B cell (primary cell): ENCODE data around the gene DNAH2. TPM values are rescaled to one million over a fixed set of nuclear protein-coding genes. Genes with fewer than 3 reads are reported as not detected.
A peak's percentile ranks its signal among the peaks of the same experiment; 100 is the strongest.

Source experiments
- ATAC-seq: fragments of 200-7000 bp; cut with Tn5 transposase; one replicate; pipeline ENCODE4 v1.10.0; 2021; ENCODE audit warnings: low read depth, mild to moderate bottlenecking, moderate number of reproducible peaks, moderate library complexity
- CTCF ChIA-PET: fragments of 350-600 bp; sonication (Branson Sonifier 250); formaldehyde crosslinking; loops from one replicate; lab custom pipeline; 2021; ENCODE audit warnings: antibody characterized with exemption, inconsistent platforms; lab: Charles Lee
- POLR2A ChIA-PET: fragments of 350-600 bp; sonication (Branson Sonifier 250); formaldehyde crosslinking; loops from one replicate; lab custom pipeline; 2021; ENCODE audit warnings: antibody characterized with exemption; lab: Charles Lee
- DNase-seq: peaks from one replicate; pipeline ENCODE4 v3.0.0; 2013
- H2AFZ ChIP-seq: 2 replicates; pipeline ENCODE4 v1.6.1; 2012; ENCODE audit warnings: mild to moderate bottlenecking, low read depth, low read length; ENCODE audit not compliant: insufficient read depth, poor library complexity, severe bottlenecking
- H3K27ac ChIP-seq, 2 donors: 1 replicate in 1 of 2; 2 replicates in 1 of 2; pipeline ENCODE4 v1.5.1; 2012 to 2013; ENCODE audit warnings: low read length in 2 of 2, mild to moderate bottlenecking in 2 of 2, moderate library complexity in 1 of 2
- H3K27me3 ChIP-seq, 4 experiments: fragments of 200-600 bp in 1 of 4; sonication (generic) in 1 of 4; replicated peaks in 1 of 4; 1 replicate in 2 of 4; 2 replicates in 2 of 4; pipeline versions ENCODE4 v1.6.1 to v1.7.0; 2013 to 2016; ENCODE audit warnings: low read length in 3 of 4, mild to moderate bottlenecking in 2 of 4, mixed read lengths in 1 of 4, moderate library complexity in 1 of 4; ENCODE audit not compliant: insufficient read depth in 4 of 4, control insufficient read depth in 3 of 4; ENCODE audit errors: control extremely low read depth in 1 of 4
- H3K36me3 ChIP-seq, 2 experiments: replicated peaks in 1 of 2; 1 replicate in 1 of 2; 2 replicates in 1 of 2; pipeline versions ENCODE4 v1.6.1 to v1.7.1; 2013; ENCODE audit warnings: low read length in 1 of 2; ENCODE audit not compliant: insufficient read depth in 2 of 2, control insufficient read depth in 1 of 2; ENCODE audit errors: control extremely low read depth in 1 of 2, extremely low read depth in 1 of 2
- H3K4me1 ChIP-seq, 2 donors: fragments of 200-600 bp in 1 of 2; sonication (generic) in 1 of 2; 1 replicate in 1 of 2; 2 replicates in 1 of 2; pipeline versions ENCODE4 v1.5.1 to v1.6.1; 2013 to 2017; ENCODE audit warnings: low read length in 2 of 2; ENCODE audit not compliant: control insufficient read depth in 2 of 2, insufficient read depth in 2 of 2
- H3K4me2 ChIP-seq: replicated peaks from 2 replicates; pipeline ENCODE3; 2012; ENCODE audit warnings: mild to moderate bottlenecking, low read depth, low read length; ENCODE audit not compliant: poor library complexity, severe bottlenecking
- H3K4me3 ChIP-seq, 5 experiments: fragments of 200-600 bp in 1 of 5; sonication (generic) in 1 of 5; 1 replicate in 3 of 5; 2 replicates in 2 of 5; pipeline versions ENCODE4 v1.5.1 to v1.7.0; 2011 to 2016; ENCODE audit warnings: low read length in 4 of 5, mild to moderate bottlenecking in 4 of 5, low read depth in 2 of 5, control low read depth in 1 of 5, moderate library complexity in 1 of 5; ENCODE audit not compliant: insufficient read depth in 1 of 5; ENCODE audit errors: control extremely low read depth in 1 of 5, extremely low read depth in 1 of 5
- H3K79me2 ChIP-seq: fragments of 200-600 bp; sonication (generic); one replicate; pipeline ENCODE4 v1.6.0; 2016; ENCODE audit warnings: low read length; ENCODE audit not compliant: control insufficient read depth, insufficient read depth
- H3K9ac ChIP-seq: fragments of 200-600 bp; sonication (generic); 2 replicates; pipeline ENCODE4 v1.6.1; 2017; ENCODE audit warnings: mild to moderate bottlenecking, low read length, moderate library complexity
- H3K9me3 ChIP-seq, 3 donors: one replicate each; pipeline versions ENCODE4 v1.6.1 to v1.7.1; 2013; ENCODE audit warnings: low read length in 2 of 3; ENCODE audit not compliant: control insufficient read depth in 2 of 3, insufficient read depth in 1 of 3; ENCODE audit errors: control extremely low read depth in 1 of 3
- H4K20me1 ChIP-seq: 2 replicates; pipeline ENCODE4 v1.6.0; 2012; ENCODE audit warnings: mild to moderate bottlenecking, low read length; ENCODE audit not compliant: insufficient read depth, control insufficient read depth, poor library complexity, severe bottlenecking
- H3K27ac Mint-ChIP-seq: one replicate; pipeline ENCODE4 v1.8.0; 2021; ENCODE audit warnings: mixed read lengths
- H3K27me3 Mint-ChIP-seq: one replicate; pipeline ENCODE4 v1.8.0; 2021; ENCODE audit warnings: mixed read lengths
- H3K4me1 Mint-ChIP-seq: one replicate; pipeline ENCODE4 v1.8.0; 2021; ENCODE audit warnings: mixed read lengths
- H3K4me3 Mint-ChIP-seq: one replicate; pipeline ENCODE4 v1.8.0; 2021; ENCODE audit warnings: mixed read lengths
- H3K9me3 Mint-ChIP-seq: one replicate; pipeline ENCODE4 v1.8.0; 2022; ENCODE audit warnings: mixed read lengths; ENCODE audit not compliant: insufficient read depth
- EZH2 ChIP-seq: IDR thresholded peaks from 2 replicates; pipeline ENCODE4 v1.6.1; 2012; ENCODE audit warnings: borderline replicate concordance, low read depth, mild to moderate bottlenecking, moderate library complexity, low read length; ENCODE audit not compliant: insufficient read depth, poor library complexity, severe bottlenecking
- WGBS: methylation state at CpG from one replicate; pipeline ENCODE4 v1.1.5; 2013; ENCODE audit warnings: missing lambda C conversion rate; ENCODE audit not compliant: insufficient coverage; 5-methylcytosine and 5-hydroxymethylcytosine counted together
- intact Hi-C: fragments of 100-400 bp; cut with micrococcal nuclease; formaldehyde crosslinking; loops from one replicate; pipeline ENCODE4 v1.10.0; 2022
- polyA plus RNA-seq: library from polyadenylated mRNA; depleted of rRNA; stranded (reverse); fragments of >200 nt; gene quantifications from 2 replicates; pipeline ENCODE4 v1.2.3, GENCODE V29; 2012
- total RNA-seq, 2 donors: library from RNA; stranded (reverse); fragments of 120-200 nt in 1 of 2; gene quantifications; 1 replicate in 1 of 2; 2 replicates in 1 of 2; pipeline versions ENCODE4 v1.2.3 to v1.2.4, GENCODE V29; 2013 to 2022
- TF ChIP-seq, protein P1 (sequence below): fragments of 200-600 bp; IDR thresholded peaks from one replicate; pipeline ENCODE4 v1.8.0; 2022; ENCODE audit warnings: antibody characterized with exemption, mild to moderate bottlenecking

The DNAH2 gene
- total and polyA plus RNA-seq, 2 donors (not counting 1 experiment from before 2014, with no cell fraction given) = 0.03 TPM; not detected in 1

DNA sequence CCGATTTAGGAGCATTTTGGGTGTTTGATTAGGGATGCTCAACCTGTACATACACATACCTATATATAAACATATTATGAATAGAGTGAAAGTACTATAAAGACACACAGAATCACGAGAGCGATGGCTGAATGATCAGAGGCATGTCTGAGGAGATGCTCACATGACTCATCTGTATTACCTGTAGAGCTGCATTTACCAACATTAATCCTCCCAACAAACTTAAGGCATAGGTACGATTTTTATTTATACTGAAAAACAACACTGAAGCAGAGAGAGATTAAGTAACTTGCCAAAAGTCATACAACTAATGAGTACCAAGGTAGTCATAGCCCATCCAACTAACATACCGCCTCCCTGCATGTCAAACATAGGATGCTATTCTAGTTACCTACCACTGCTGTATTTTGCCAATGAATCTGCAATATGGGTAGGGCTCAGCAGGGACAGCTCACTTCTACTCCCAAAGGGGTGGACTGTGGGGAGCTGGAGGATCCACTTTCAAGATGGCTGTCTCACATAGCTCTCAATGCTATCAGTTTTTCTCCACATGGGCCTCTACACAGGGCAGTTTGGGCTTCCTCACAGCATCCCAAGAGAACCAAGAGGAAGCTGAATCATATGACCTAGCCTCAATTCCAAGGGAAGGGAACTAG, 147.6 kb downstream of the DNAH2 start:
- H4K20me1 ChIP-seq = no peaks in the 10 kb centered on the region
- TF ChIP-seq, protein P1, sequence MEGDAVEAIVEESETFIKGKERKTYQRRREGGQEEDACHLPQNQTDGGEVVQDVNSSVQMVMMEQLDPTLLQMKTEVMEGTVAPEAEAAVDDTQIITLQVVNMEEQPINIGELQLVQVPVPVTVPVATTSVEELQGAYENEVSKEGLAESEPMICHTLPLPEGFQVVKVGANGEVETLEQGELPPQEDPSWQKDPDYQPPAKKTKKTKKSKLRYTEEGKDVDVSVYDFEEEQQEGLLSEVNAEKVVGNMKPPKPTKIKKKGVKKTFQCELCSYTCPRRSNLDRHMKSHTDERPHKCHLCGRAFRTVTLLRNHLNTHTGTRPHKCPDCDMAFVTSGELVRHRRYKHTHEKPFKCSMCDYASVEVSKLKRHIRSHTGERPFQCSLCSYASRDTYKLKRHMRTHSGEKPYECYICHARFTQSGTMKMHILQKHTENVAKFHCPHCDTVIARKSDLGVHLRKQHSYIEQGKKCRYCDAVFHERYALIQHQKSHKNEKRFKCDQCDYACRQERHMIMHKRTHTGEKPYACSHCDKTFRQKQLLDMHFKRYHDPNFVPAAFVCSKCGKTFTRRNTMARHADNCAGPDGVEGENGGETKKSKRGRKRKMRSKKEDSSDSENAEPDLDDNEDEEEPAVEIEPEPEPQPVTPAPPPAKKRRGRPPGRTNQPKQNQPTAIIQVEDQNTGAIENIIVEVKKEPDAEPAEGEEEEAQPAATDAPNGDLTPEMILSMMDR = no peak
- no peak for TF ChIP-seq EZH2
- DNase-seq = no peak
- H3K9ac ChIP-seq = no peak overlapping the region
- ChIA-PET POLR2A (interaction anchor here (0.7 kb wide), 1 partner anchor 346 kb away, joined by 3 read pairs; no protein-coding TSS in a partner anchor), CTCF (interaction anchor here (0.7 to 8.6 kb wide), 12 partner anchors 9 to 194 kb away, joined by 3 to 144 read pairs (median 6); partner anchors contain the start of gene RNF227)
- WGBS = 100% methylated on average over 1 of the region's 5 CpGs
- peaks cover 1 to 4% of the 10 kb centered on the region in 2 experiments for H3K36me3 ChIP-seq
- Mint-ChIP-seq H3K4me1 (peaks cover 11% of the 10 kb centered on the region), H3K9me3 (no peaks in the 10 kb centered on the region), H3K27me3 (no peaks in the 10 kb centered on the region), H3K4me3 (no peak overlapping the region), H3K27ac (peak overlapping the region; percentile 5)
- no peak overlapping the region for H3K4me2 ChIP-seq
- H3K9me3 ChIP-seq = no peaks in the 10 kb centered on the region
- peaks cover 5 to 8% of the 10 kb centered on the region in 2 donors for H3K4me1 ChIP-seq
- no peak overlapping the region for H2AFZ ChIP-seq
- intact Hi-C loops = no loop called here
- H3K79me2 ChIP-seq = peaks cover 11% of the 10 kb centered on the region
- H3K27me3 ChIP-seq = no peaks in the 10 kb centered on the region
- H3K27ac ChIP-seq = no peak overlapping the region
- ATAC-seq = no peak
- no peak overlapping the region for H3K4me3 ChIP-seq

DNA sequence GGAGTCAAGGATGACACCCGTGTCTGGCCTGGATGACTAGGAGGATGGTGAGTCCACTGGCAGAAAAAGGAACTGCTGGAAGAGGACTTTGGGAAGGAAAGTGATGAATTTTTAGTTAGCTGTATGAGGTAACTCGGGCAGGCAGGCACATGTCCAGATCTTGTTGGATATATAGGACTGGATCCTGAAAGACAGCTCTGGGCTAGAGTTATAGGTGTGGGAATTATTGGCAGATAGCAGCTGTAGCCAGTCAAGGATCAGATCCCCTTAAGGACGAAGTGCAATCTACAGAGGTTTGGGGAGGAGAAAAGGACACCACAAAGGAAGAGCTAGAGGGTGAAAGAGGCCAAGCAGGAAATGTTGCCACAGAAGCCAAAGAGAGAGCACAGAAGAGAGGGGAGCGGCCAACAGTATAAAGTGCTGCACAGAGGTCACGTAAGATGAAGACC, 150.4 kb downstream of the DNAH2 start:
- Histone ChIP-seq H3K36me3 (peaks cover 1 to 4% of the 10 kb centered on the region in 2 experiments), H3K4me3 (no peak overlapping the region), H3K4me1 (peaks cover 5% of the 10 kb centered on the region in 2 donors), H4K20me1 (no peaks in the 10 kb centered on the region), H3K79me2 (peaks cover 11% of the 10 kb centered on the region), H3K4me2 (no peak overlapping the region), H2AFZ (no peak overlapping the region), H3K9ac (no peak overlapping the region), H3K9me3 (no peaks in the 10 kb centered on the region), H3K27ac (no peak overlapping the region), H3K27me3 (no peaks in the 10 kb centered on the region)
- Mint-ChIP-seq H3K27me3 (no peaks in the 10 kb centered on the region), H3K4me3 (no peak overlapping the region), H3K27ac (no peak overlapping the region), H3K4me1 (peaks cover 8% of the 10 kb centered on the region), H3K9me3 (no peaks in the 10 kb centered on the region)
- WGBS = 25% methylated on average over 4 of the region's 5 CpGs
- TF ChIP-seq EZH2 = no peak
- TF ChIP-seq, protein P1 = no peak
- POLR2A ChIA-PET = interaction anchor here (0.6 kb wide), 1 partner anchor 12 kb away, joined by 8 read pairs; no protein-coding TSS in a partner anchor
- CTCF ChIA-PET = interaction anchor here (0.8 to 2.2 kb wide), 4 partner anchors 9 to 122 kb away, joined by 3 to 11 read pairs (median 4); no protein-coding TSS in a partner anchor
- ATAC-seq (no peak), DNase-seq (no peak)
- intact Hi-C loops = no loop called here
